IMR-90 (cell line): ENCODE results near the gene RAB36.

Experiments
- BHLHE40 ChIP-seq: fragments of 150-350 bp; IDR thresholded peaks from 2 replicates; pipeline ENCODE4 v1.6.1; 2016; ENCODE audit warnings: mild to moderate bottlenecking, low read depth, low read length
- CHD1 ChIP-seq: IDR thresholded peaks from 2 replicates; pipeline ENCODE4 v1.6.1; 2012; ENCODE audit warnings: low read depth, low read length, improper control_type of control experiment
- MAZ ChIP-seq: IDR thresholded peaks from 2 replicates; pipeline ENCODE4 v1.6.1; 2012; ENCODE audit warnings: low read depth, mild to moderate bottlenecking, low read length, improper control_type of control experiment, moderate library complexity, borderline replicate concordance
- POLR2A ChIP-seq: IDR thresholded peaks from 2 replicates; pipeline ENCODE4 v1.6.1; 2012; ENCODE audit warnings: mild to moderate bottlenecking, low read depth, low read length
- RCOR1 ChIP-seq: IDR thresholded peaks from 2 replicates; pipeline ENCODE4 v1.6.1; 2012; ENCODE audit warnings: mild to moderate bottlenecking, low read length, improper control_type of control experiment; ENCODE audit not compliant: insufficient replicate concordance
- RFX5 ChIP-seq: IDR thresholded peaks from 2 replicates; pipeline ENCODE4 v1.8.0; 2012; ENCODE audit warnings: low read depth, mild to moderate bottlenecking, low read length, moderate library complexity
- TF ChIP-seq, protein P1 (sequence below): conservative IDR thresholded peaks from 2 replicates; pipeline ENCODE4 v1.5.1; 2012; ENCODE audit warnings: mild to moderate bottlenecking, low read depth, low read length, improper control_type of control experiment

GRCh38 chr22:23138584-23139435, 6.5 kb upstream of the RAB36 start:
- TF ChIP-seq RCOR1 (no peak), BHLHE40 (no peak), CHD1 (no peak), POLR2A (no peak), RFX5 (no peak), MAZ (no peak)
- TF ChIP-seq, protein P1, sequence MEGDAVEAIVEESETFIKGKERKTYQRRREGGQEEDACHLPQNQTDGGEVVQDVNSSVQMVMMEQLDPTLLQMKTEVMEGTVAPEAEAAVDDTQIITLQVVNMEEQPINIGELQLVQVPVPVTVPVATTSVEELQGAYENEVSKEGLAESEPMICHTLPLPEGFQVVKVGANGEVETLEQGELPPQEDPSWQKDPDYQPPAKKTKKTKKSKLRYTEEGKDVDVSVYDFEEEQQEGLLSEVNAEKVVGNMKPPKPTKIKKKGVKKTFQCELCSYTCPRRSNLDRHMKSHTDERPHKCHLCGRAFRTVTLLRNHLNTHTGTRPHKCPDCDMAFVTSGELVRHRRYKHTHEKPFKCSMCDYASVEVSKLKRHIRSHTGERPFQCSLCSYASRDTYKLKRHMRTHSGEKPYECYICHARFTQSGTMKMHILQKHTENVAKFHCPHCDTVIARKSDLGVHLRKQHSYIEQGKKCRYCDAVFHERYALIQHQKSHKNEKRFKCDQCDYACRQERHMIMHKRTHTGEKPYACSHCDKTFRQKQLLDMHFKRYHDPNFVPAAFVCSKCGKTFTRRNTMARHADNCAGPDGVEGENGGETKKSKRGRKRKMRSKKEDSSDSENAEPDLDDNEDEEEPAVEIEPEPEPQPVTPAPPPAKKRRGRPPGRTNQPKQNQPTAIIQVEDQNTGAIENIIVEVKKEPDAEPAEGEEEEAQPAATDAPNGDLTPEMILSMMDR, result no peak
